K562 (cell line): Measurements from ENCODE around the gene NME2. TPM values are rescaled to one million over a fixed set of nuclear protein-coding genes. Genes with fewer than 3 reads are reported as not detected.

Experiments
- ELF4 ChIP-seq: fragments of 450-650 bp; formaldehyde crosslinking; IDR thresholded peaks from 2 replicates; pipeline ENCODE4 v1.4.0; 2022; ENCODE audit warnings: missing genetic modification characterization
- MBD1 ChIP-seq: fragments of 250-450 bp; sonication (Bioruptor Pico); IDR thresholded peaks from 2 replicates; pipeline ENCODE4 v1.8.0; 2022; ENCODE audit warnings: inconsistent platforms
- MLLT1 ChIP-seq, 2 experiments: fragments of 450-650 bp; IDR thresholded peaks; 2 replicates each; pipeline ENCODE4 v1.6.1; 2016
- polyA plus RNA-seq, 8 experiments: library from polyadenylated mRNA; depleted of rRNA in 4 of 8; stranded (reverse) in 5 of 8; unstranded in 3 of 8; fragments of >200 nt; fragmentation: Nextera tagmentation in 2 of 8; fragmentation: Illumina TruSeq in 1 of 8; extraction: Ambion mirVana in 2 of 8; extraction: Trizol in 1 of 8; gene quantifications; 2 replicates each; pipeline versions ENCODE4 v1.2.1 to v1.2.3, GENCODE V29; 2011 to 2014; ENCODE audit warnings: inconsistent platforms in 1 of 8, missing spikeins in 1 of 8
- total RNA-seq, 7 experiments: library from RNA; depleted of rRNA in 6 of 7; stranded (reverse); fragments of >200 nt in 6 of 7; fragmentation: Illumina TruSeq in 2 of 7; extraction: Trizol in 2 of 7; gene quantifications; 2 replicates each; pipeline versions ENCODE4 v1.2.1 to v1.2.3, GENCODE V29; 2011 to 2021; ENCODE audit warnings: low replicate concordance in 1 of 7
- TF ChIP-seq, protein P1 (sequence below), 2 experiments: fragments of 450-650 bp in 1 of 2; sonication (generic) in 1 of 2; formaldehyde crosslinking in 1 of 2; IDR thresholded peaks in 1 of 2; conservative IDR thresholded peaks in 1 of 2; 2 replicates each; pipeline versions ENCODE4 v1.6.1 to v1.8.1; 2016 to 2023; ENCODE audit warnings: mild to moderate bottlenecking in 2 of 2, moderate library complexity in 2 of 2, inconsistent platforms in 1 of 2, missing genetic modification reagents in 1 of 2

Gene NME2
- total and polyA plus RNA-seq, 9 of the 15 experiments (the other 6 are each of a cell fraction or from before 2014, with no cell fraction given), result 684 to 1,202 (median 924) TPM

GRCh38 chr17:51121620-51122472, 44.4 kb upstream of the NME2 start (continued):
- TF ChIP-seq, protein P1, sequence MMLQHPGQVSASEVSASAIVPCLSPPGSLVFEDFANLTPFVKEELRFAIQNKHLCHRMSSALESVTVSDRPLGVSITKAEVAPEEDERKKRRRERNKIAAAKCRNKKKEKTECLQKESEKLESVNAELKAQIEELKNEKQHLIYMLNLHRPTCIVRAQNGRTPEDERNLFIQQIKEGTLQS (IDR thresholded peaks at IDR 0.05), result peak; percentile 96
- TF ChIP-seq, protein P1 (CRISPR knock-in tag; conservative IDR thresholded peaks at IDR 0.05), result 0 out of 2 replicates have a peak, but pooled peaks have one; percentile 18
- TF ChIP-seq ELF4, result 0 out of 2 replicates have a peak, but pooled peaks have one; percentile 20
- peak in 1 of 2 experiments; percentile 7; a peak in 3 of 4 replicates for TF ChIP-seq MLLT1 (IDR thresholded peaks at IDR 0.05)
- no peak for TF ChIP-seq MBD1 (CRISPR knock-in tag)
- TF ChIP-seq, all 486 proteins: peak for 176
